ENCODE measurements around the gene ERGIC1. TPM values are rescaled to one million over a fixed set of nuclear protein-coding genes. Genes with fewer than 3 reads are reported as not detected.

The ERGIC1 gene
- total and polyA plus RNA-seq, 8 donors = 116 to 229 (median 125) TPM

DNA sequence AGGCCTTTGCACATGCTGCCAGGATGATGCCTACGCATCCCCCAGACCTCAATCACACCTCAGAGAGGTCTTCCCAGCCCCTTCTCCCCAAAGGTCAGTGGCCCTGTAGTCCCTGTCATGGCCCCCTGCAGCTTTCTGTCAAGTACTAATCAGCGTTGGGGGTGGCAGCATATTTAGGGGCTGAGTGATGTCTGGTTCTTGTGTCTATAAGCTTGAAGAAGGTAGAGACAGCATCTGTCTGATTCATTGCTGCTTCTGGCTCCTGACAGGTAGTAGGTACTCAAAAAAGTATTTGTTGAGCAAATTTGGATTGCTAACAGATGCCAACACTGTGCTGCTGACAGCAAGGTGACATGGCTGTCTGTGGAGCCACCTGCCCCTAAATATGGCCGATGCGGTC, 73.6 kb downstream of the ERGIC1 start:
- peak in 1 of 4 donors; percentile 17 for DNase-seq
- ATAC-seq = no peak
- Histone ChIP-seq H3K9me3 (no peaks in the 10 kb centered on the region), H3K4me3 (no peak overlapping the region), H3K4me1 (peaks cover 20 to 72% of the 10 kb centered on the region in 2 donors), H3K27ac (no peak overlapping the region), H3K27me3 (no peaks in the 10 kb centered on the region), H3K36me3 (peaks cover 0 to 32% of the 10 kb centered on the region in 2 donors)
- intact Hi-C loops (cut with DNase I) = no loop called here
- TF ChIP-seq, protein P1, sequence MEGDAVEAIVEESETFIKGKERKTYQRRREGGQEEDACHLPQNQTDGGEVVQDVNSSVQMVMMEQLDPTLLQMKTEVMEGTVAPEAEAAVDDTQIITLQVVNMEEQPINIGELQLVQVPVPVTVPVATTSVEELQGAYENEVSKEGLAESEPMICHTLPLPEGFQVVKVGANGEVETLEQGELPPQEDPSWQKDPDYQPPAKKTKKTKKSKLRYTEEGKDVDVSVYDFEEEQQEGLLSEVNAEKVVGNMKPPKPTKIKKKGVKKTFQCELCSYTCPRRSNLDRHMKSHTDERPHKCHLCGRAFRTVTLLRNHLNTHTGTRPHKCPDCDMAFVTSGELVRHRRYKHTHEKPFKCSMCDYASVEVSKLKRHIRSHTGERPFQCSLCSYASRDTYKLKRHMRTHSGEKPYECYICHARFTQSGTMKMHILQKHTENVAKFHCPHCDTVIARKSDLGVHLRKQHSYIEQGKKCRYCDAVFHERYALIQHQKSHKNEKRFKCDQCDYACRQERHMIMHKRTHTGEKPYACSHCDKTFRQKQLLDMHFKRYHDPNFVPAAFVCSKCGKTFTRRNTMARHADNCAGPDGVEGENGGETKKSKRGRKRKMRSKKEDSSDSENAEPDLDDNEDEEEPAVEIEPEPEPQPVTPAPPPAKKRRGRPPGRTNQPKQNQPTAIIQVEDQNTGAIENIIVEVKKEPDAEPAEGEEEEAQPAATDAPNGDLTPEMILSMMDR (IDR thresholded peaks at IDR 0.05) = no peak

DNA sequence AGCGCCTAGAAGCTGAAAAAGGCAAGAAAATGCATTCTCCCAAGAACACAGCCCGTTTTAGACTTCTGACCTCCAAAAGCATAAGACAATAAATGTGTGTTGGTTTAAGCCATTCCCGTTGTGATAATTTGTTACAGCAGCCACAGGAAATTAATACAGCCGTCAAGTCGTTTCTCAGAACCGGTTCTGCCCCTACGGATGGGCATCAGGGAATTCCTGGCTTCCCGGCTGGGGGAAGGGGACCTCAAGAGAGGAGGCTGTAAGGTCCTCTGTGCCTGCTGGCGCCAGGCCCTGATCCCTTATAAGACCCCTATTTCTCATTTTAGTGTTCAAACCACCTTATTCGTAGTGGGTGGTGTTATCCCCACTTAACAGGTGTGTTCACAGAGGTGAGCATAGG, 74.6 kb downstream of the ERGIC1 start:
- H3K27ac ChIP-seq = no peak overlapping the region

DNA sequence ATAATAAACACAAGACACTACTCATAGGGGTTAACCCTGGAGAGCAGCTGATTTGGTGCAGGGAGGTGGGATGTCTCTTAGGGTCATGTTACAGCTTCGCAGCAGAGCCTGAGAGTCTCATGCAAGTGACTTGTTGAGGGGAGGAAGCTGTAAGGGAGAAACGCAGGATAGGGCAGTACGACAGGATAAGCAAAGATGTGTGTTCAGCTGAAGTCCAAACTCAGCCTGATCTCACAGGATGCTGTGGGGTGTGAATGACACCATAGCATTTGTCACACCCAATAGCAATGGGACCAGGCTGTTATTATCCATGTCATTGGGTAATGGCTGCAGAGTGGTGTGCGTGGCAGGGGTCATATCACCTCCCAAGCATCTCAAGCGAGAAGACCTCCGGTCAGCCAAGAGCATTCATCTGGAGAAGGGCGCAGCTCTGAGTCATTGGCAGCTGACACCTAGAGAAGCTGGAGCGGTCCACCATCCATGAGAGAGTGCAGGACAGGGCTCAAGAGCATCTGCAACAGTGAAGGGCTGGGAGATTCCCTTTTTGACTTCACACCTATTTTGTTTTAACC, 76.0 kb downstream of the ERGIC1 start:
- no peak overlapping the region for H3K4me3 ChIP-seq
- DNase-seq = no peak
- H3K27me3 ChIP-seq = no peaks in the 10 kb centered on the region
- H3K9me3 ChIP-seq = no peaks in the 10 kb centered on the region
- TF ChIP-seq, protein P1 (IDR thresholded peaks at IDR 0.05) = no peak
- H3K27ac ChIP-seq = peak overlapping the region in 1 of 2 donors; percentile 74
- intact Hi-C loops (cut with DNase I) = no loop called here
- ATAC-seq = no peak
- peaks cover 0 to 56% of the 10 kb centered on the region in 2 donors for H3K36me3 ChIP-seq
- peaks cover 2 to 48% of the 10 kb centered on the region in 2 donors for H3K4me1 ChIP-seq

More for the DNA sequence above, 74.6 kb downstream of the ERGIC1 start:
- TF ChIP-seq, protein P1 (IDR thresholded peaks at IDR 0.05) = no peak
- Histone ChIP-seq H3K9me3 (no peaks in the 10 kb centered on the region), H3K36me3 (peaks cover 0 to 43% of the 10 kb centered on the region in 2 donors), H3K27me3 (no peaks in the 10 kb centered on the region), H3K4me3 (no peak overlapping the region), H3K4me1 (peaks cover 13 to 62% of the 10 kb centered on the region in 2 donors)
- no peak for ATAC-seq
- intact Hi-C loops (cut with DNase I) = no loop called here
- DNase-seq = peak in 1 of 4 donors; percentile 10

DNA sequence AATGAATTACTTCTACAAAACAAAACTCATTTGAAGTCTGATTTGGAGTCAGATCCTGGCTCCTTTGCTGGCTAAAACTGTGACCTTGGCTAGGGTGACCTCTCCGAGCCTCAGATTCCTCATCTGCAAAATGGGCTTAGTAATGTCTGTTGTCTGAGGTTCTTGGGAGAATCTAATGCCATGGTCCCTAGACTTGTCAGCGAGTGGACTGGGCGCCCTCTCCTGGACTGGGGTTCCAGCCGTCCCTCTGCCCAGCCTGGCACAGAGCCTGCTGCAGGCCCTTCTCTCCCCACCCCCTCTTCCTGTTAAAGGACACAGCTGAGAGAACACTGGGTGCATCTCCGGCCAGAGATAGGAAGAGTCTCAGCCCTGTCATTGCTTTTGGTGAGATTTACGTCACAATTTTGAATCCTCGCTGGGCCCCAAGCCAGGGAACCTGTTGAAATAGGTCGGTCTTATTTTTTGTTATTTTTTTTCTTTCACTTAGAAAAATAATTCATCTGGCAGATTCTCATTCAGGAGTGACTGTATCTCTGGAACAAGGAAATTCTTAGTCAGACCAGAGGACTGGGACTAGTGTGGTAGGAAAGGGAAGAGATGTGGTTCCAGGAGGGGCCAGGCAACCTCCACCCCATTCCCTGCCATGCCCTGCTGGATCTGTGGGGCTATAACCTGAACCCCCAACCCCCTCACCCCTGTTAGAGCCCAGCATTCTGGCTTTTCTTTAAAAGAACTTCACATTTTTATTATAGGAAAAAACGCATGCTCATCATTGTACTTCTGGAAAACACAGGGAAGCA, 77.0 kb downstream of the ERGIC1 start:
- TF ChIP-seq, protein P1 (IDR thresholded peaks at IDR 0.05) = peak in 1 of 2 donors; percentile 54
- Histone ChIP-seq H3K4me3 (no peak overlapping the region), H3K36me3 (peaks cover 0 to 66% of the 10 kb centered on the region in 2 donors), H3K4me1 (peaks cover 0 to 41% of the 10 kb centered on the region in 2 donors), H3K27me3 (no peaks in the 10 kb centered on the region), H3K9me3 (no peaks in the 10 kb centered on the region), H3K27ac (peak overlapping the region; percentile 43 to 74)
- peak; percentile 87 for ATAC-seq
- intact Hi-C loops (cut with DNase I) = no loop called here
- peak in 3 of 4 donors; percentile 53 to 89 (median 85) for DNase-seq

DNA sequence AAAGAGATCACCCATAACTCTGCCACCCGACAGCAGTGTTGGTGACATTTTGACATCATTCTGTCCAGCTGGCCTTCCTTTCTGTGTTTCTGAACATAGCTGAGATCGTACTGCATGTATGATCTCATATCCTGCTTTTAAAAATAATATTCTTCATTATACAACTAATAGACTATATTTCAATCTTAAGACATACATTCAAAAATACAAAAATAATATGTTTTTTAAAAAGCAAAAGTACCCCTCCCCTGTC, 77.5 kb downstream of the ERGIC1 start:
- peaks cover 0 to 71% of the 10 kb centered on the region in 2 donors for H3K36me3 ChIP-seq
- H3K27me3 ChIP-seq = no peaks in the 10 kb centered on the region
- H3K4me1 ChIP-seq = peaks cover 0 to 35% of the 10 kb centered on the region in 2 donors
- TF ChIP-seq, protein P1 (IDR thresholded peaks at IDR 0.05) = no peak
- H3K9me3 ChIP-seq = no peaks in the 10 kb centered on the region
- H3K4me3 ChIP-seq = no peak overlapping the region
- DNase-seq (no peak), ATAC-seq (no peak)
- intact Hi-C loops (cut with DNase I) = no loop called here
- H3K27ac ChIP-seq = peak overlapping the region; percentile 43 to 74

All from left lung (tissue), 10 donors.